ENCODE data around the gene PSMD2. TPM values are rescaled to one million over a fixed set of nuclear protein-coding genes. Genes with fewer than 3 reads are reported as not detected.

The PSMD2 gene
- total RNA-seq, 1 donor from 2014 or later: 210 TPM

DNA sequence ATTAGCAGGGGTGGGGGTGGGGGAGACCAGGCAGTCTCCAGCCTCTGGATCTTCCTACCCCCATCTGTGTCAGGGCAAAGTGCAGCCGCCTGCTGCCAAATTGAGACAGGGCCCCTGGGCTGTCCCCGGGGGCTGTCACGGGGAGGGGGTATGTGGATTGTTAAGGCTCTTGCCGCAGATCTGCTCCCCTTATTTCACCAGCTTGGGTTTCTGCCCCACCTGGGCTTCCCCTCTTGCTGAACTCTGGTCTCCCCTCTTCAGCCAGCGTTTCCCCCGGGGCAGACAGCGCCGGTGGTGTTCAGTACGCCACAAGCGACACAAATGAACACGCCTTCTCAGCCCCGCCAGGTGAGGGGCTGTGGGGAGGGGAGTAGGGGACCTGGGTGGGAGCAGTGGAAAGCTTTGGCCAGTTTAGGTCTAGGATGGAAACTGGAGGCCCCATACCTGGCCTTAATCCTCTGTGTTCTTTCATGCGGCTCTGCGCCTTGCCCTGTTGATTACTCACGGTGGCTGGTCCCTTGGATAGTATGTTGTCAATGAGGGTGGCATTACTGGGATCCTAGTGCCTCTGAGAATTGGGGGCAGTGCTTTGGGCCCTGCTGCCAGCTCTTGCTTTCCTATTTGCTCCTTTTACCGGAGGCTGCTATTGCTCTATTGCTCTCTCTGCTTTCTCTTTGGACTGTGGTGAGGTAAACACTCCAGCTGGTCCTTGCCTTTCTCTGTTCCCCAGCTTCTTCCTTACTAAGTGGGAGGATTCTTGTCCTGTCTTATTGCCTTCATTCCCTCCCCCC, 17.0 kb downstream of the PSMD2 start:
- POLR2A ChIA-PET: interaction anchor here (0.7 to 1.4 kb wide), 7 partner anchors 10 to 46 kb away, joined by 3 to 5 read pairs (median 3); no protein-coding TSS in a partner anchor
- H3K27me3 Mint-ChIP-seq: no peaks in the 10 kb centered on the region
- CTCF ChIA-PET: interaction anchor here (1.4 kb wide), 1 partner anchor 27 kb away, joined by 3 read pairs; no protein-coding TSS in a partner anchor
- no peak for DNase-seq
- peak overlapping the region; percentile 78 for H3K27ac Mint-ChIP-seq
- H3K9me3 Mint-ChIP-seq: no peaks in the 10 kb centered on the region
- no peak for ATAC-seq (ENCODE audit: low read depth)
- intact Hi-C loops (cut with micrococcal nuclease): loop anchor here (1.0 to 2.0 kb wide), 3 partner anchors 19 to 679 kb away; partner anchors contain the start of gene EIF2B5
- peaks cover 28% of the 10 kb centered on the region for H3K4me1 Mint-ChIP-seq
- no peak for TF ChIP-seq CTCF (IDR thresholded peaks at IDR 0.05)
- peak overlapping the region; percentile 86 for H3K4me3 Mint-ChIP-seq
- H3K36me3 Mint-ChIP-seq (ENCODE audit: low read depth): peaks cover 39% of the 10 kb centered on the region

- Mint-ChIP-seq H3K27ac (peak overlapping the region; percentile 78), H3K4me1 (peaks cover 28% of the 10 kb centered on the region), H3K36me3 (ENCODE audit: low read depth) (peaks cover 46% of the 10 kb centered on the region), H3K4me3 (peak overlapping the region; percentile 86), H3K9me3 (no peaks in the 10 kb centered on the region), H3K27me3 (no peaks in the 10 kb centered on the region)
- CTCF ChIA-PET: interaction anchor here (1.4 kb wide), 1 partner anchor 28 kb away, joined by 3 read pairs; no protein-coding TSS in a partner anchor
- intact Hi-C loops (cut with micrococcal nuclease): no loop called here
- ATAC-seq (ENCODE audit: low read depth) (no peak), DNase-seq (no peak)
- no peak for TF ChIP-seq CTCF (IDR thresholded peaks at IDR 0.05)
- POLR2A ChIA-PET: interaction anchor here (0.8 to 1.4 kb wide), 2 partner anchors 10 to 45 kb away, joined by 3 to 5 read pairs; no protein-coding TSS in a partner anchor
These were observed 17.8 kb downstream of the PSMD2 start for GRCh38 chr3:184316792-184317191.

DNA sequence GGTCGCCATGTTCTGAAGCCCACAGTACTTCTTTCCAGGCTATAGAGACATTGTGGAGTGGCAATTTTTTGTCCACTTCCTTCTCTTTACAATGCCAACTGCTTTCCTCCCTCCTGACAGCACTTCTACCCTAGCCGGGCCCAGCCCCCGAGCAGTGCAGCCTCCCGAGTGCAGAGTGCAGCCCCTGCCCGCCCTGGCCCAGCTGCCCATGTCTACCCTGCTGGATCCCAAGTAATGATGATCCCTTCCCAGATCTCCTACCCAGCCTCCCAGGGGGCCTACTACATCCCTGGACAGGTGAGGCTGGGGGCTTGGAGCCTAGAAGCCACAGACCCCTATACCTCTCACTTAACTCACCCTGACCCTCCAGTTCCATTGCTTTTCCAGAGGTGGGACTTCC, 18.2 kb downstream of the PSMD2 start:
- Mint-ChIP-seq H3K4me3 (peak overlapping the region; percentile 21), H3K4me1 (peaks cover 28% of the 10 kb centered on the region), H3K27me3 (no peaks in the 10 kb centered on the region), H3K27ac (no peak overlapping the region), H3K9me3 (no peaks in the 10 kb centered on the region), H3K36me3 (ENCODE audit: low read depth) (peaks cover 50% of the 10 kb centered on the region)
- no peak for DNase-seq
- intact Hi-C loops (cut with micrococcal nuclease): no loop called here
- no peak for ATAC-seq (ENCODE audit: low read depth)
- no peak for TF ChIP-seq CTCF (IDR thresholded peaks at IDR 0.05)
- POLR2A ChIA-PET: interaction anchor here (1.4 kb wide), 1 partner anchor 10 kb away, joined by 3 read pairs; no protein-coding TSS in a partner anchor
- CTCF ChIA-PET: no interaction called here

GRCh38 chr3:184320104-184320445, 21.0 kb downstream of the PSMD2 start:
- intact Hi-C loops (cut with micrococcal nuclease): no loop called here
- H3K27ac Mint-ChIP-seq: no peak overlapping the region
- CTCF ChIA-PET: no interaction called here
- H3K27me3 Mint-ChIP-seq: no peaks in the 10 kb centered on the region
- no peak overlapping the region for H3K4me3 Mint-ChIP-seq
- H3K4me1 Mint-ChIP-seq: peaks cover 25% of the 10 kb centered on the region
- POLR2A ChIA-PET: no interaction called here
- TF ChIP-seq CTCF (IDR thresholded peaks at IDR 0.05): no peak
- H3K36me3 Mint-ChIP-seq (ENCODE audit: low read depth): peaks cover 78% of the 10 kb centered on the region
- H3K9me3 Mint-ChIP-seq: no peaks in the 10 kb centered on the region
- ATAC-seq (ENCODE audit: low read depth) (no peak), DNase-seq (no peak)

DNA sequence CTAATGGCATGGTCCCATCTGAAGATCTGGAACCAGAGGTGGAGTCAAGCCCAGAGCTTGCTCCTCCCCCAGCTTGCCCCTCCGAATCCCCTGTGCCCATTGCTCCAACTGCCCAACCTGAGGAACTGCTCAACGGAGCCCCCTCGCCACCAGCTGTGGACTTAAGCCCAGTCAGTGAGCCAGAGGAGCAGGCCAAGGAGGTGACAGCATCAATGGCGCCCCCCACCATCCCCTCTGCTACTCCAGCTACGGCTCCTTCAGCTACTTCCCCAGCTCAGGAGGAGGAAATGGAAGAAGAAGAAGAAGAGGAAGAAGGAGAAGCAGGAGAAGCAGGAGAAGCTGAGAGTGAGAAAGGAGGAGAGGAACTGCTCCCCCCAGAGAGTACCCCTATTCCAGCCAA, 22.6 kb downstream of the PSMD2 start:
- no peaks in the 10 kb centered on the region for H3K27me3 Mint-ChIP-seq
- peaks cover 90% of the 10 kb centered on the region for H3K36me3 Mint-ChIP-seq (ENCODE audit: low read depth)
- intact Hi-C loops (cut with micrococcal nuclease): no loop called here
- no peak for ATAC-seq (ENCODE audit: low read depth)
- DNase-seq: no peak
- CTCF ChIA-PET: no interaction called here
- H3K4me1 Mint-ChIP-seq: peaks cover 15% of the 10 kb centered on the region
- POLR2A ChIA-PET: no interaction called here
- TF ChIP-seq CTCF (IDR thresholded peaks at IDR 0.05): no peak
- no peak overlapping the region for H3K27ac Mint-ChIP-seq
- H3K4me3 Mint-ChIP-seq: no peak overlapping the region
- H3K9me3 Mint-ChIP-seq: no peaks in the 10 kb centered on the region
